SK-N-SH treated with all-trans-retinoic acid at 6 μM for 48 hours (cell line): Measurements from ENCODE around the gene SNCB.
A peak's percentile ranks its signal among the peaks of the same experiment; 100 is the strongest.

Experiments
- ATAC-seq: fragments of 200-7000 bp; cut with Tn5 transposase; 3 replicates; pipeline ENCODE4 v1.9.1; 2020; ENCODE audit warnings: mild to moderate bottlenecking, moderate library complexity
- CREB5 ChIP-seq: fragments of 250-450 bp; sonication (Bioruptor Pico); IDR thresholded peaks from 2 replicates; pipeline ENCODE4 v1.5.1; 2020; ENCODE audit warnings: low read depth, mild to moderate bottlenecking, moderate library complexity
- GLIS3 ChIP-seq: fragments of 250-450 bp; sonication (Bioruptor Pico); IDR thresholded peaks from 2 replicates; pipeline ENCODE4 v1.5.0; 2020; ENCODE audit warnings: mild to moderate bottlenecking, moderate library complexity
- ISL1 ChIP-seq: fragments of 250-450 bp; sonication (Bioruptor Pico); IDR thresholded peaks from 2 replicates; pipeline ENCODE4 v2.1.2; 2022; ENCODE audit warnings: mild to moderate bottlenecking, moderate library complexity
- OSR1 ChIP-seq: fragments of 250-450 bp; sonication (Bioruptor Pico); IDR thresholded peaks from 2 replicates; pipeline ENCODE4 v1.8.0; 2022; ENCODE audit warnings: moderate library complexity, mild to moderate bottlenecking, inconsistent platforms
- PPARA ChIP-seq: fragments of 250-450 bp; sonication (Bioruptor Pico); IDR thresholded peaks from 2 replicates; pipeline ENCODE4 v1.5.0; 2020; ENCODE audit warnings: mild to moderate bottlenecking, borderline replicate concordance
- RARB ChIP-seq: fragments of 250-450 bp; sonication (Bioruptor Pico); IDR thresholded peaks from 2 replicates; pipeline ENCODE4 v1.8.0; 2021; ENCODE audit warnings: mild to moderate bottlenecking, moderate library complexity
- SNAI2 ChIP-seq: fragments of 250-450 bp; sonication (Bioruptor Pico); IDR thresholded peaks from 2 replicates; pipeline ENCODE4 v1.5.0; 2020; ENCODE audit warnings: mild to moderate bottlenecking, moderate library complexity
- TCF4 ChIP-seq: fragments of 250-450 bp; sonication (Bioruptor Pico); IDR thresholded peaks from 2 replicates; pipeline ENCODE4 v1.8.0; 2021; ENCODE audit warnings: mild to moderate bottlenecking, moderate library complexity, borderline replicate concordance
- ZFP3 ChIP-seq: fragments of 250-450 bp; sonication (Bioruptor Pico); IDR thresholded peaks from 2 replicates; pipeline ENCODE4 v1.5.0; 2020; ENCODE audit warnings: mild to moderate bottlenecking, moderate library complexity
- ZNF565 ChIP-seq: fragments of 450-650 bp; formaldehyde crosslinking; conservative IDR thresholded peaks from 2 replicates; pipeline ENCODE4 v1.5.0; 2020; ENCODE audit warnings: low read depth, mild to moderate bottlenecking, moderate library complexity
- ZNF70 ChIP-seq: fragments of 450-650 bp; formaldehyde crosslinking; IDR thresholded peaks from 2 replicates; pipeline ENCODE4 v1.5.0; 2020; ENCODE audit warnings: mild to moderate bottlenecking, moderate library complexity
- ZNF8 ChIP-seq: fragments of 450-650 bp; formaldehyde crosslinking; IDR thresholded peaks from 2 replicates; pipeline ENCODE4 v1.5.0; 2020; ENCODE audit warnings: mild to moderate bottlenecking, moderate library complexity
- TF ChIP-seq, protein P1 (sequence below): fragments of 250-450 bp; sonication (Bioruptor Pico); IDR thresholded peaks from 2 replicates; pipeline ENCODE4 v1.5.0; 2020; ENCODE audit warnings: mild to moderate bottlenecking, moderate library complexity
- TF ChIP-seq, protein P2 (sequence below): fragments of 250-450 bp; sonication (Bioruptor Pico); IDR thresholded peaks from 2 replicates; pipeline ENCODE4 v1.8.0; 2020; ENCODE audit warnings: mild to moderate bottlenecking, moderate library complexity, borderline replicate concordance
- TF ChIP-seq, protein P3 (sequence below): fragments of 250-450 bp; sonication (Bioruptor Pico); IDR thresholded peaks from 2 replicates; pipeline ENCODE4 v1.5.1; 2021; ENCODE audit warnings: mild to moderate bottlenecking, moderate library complexity
- TF ChIP-seq, protein P4 (sequence below): fragments of 250-450 bp; sonication (Bioruptor Pico); IDR thresholded peaks from 2 replicates; pipeline ENCODE4 v1.8.0; 2021; ENCODE audit warnings: low read depth, mild to moderate bottlenecking, moderate library complexity, borderline replicate concordance

SNCB gene

DNA sequence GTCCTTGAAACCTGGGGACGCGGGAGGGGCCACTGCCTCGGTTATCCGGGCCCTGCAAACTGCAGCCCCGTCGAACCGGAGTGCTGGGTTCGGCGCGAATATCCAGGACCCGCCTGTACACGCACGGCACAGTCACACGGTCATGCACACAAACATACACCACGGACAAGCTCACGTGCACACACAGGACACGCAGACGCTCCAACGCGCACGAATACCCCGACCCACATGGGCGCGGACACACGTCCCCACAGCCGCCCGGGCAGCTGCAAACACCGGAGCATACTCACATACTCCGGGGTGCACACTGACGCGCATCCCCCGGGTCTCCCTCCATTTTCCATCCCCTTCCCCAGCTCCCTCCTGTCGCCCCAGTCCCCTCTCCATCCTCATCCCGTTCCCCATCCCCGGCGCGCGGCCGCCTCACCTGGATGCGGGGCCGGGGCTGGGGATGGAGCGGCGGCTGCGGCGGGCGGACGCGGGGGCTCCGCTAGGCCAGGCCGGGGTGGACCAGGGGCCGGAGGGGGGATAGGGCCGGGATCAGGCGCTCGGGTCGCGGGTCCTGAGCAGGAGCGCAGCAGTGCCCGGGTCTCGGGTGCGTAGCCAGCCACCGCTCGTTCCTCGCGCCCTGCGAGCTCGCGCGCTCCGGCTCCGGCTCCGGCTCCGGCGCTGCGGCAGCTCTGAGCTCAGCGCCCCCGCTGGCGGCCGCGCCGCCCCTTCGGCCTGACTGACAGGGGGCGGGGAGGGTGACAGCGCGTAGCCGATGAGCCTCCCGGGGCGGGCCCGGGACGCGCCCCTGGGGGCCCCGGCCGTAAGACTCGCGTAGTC lies at the start of gene SNCB, which contains the start of gene EIF4E1B:
TSS of gene SNCB (minus strand) at position 682 of the 828 bp plus-strand sequence. CDS start 880 bp downstream, outside the sequence.
TSS of gene EIF4E1B (plus strand) at position 823 of the 828 bp plus-strand sequence. CDS start 12,113 bp downstream, outside the sequence.
- TF ChIP-seq, protein P1, sequence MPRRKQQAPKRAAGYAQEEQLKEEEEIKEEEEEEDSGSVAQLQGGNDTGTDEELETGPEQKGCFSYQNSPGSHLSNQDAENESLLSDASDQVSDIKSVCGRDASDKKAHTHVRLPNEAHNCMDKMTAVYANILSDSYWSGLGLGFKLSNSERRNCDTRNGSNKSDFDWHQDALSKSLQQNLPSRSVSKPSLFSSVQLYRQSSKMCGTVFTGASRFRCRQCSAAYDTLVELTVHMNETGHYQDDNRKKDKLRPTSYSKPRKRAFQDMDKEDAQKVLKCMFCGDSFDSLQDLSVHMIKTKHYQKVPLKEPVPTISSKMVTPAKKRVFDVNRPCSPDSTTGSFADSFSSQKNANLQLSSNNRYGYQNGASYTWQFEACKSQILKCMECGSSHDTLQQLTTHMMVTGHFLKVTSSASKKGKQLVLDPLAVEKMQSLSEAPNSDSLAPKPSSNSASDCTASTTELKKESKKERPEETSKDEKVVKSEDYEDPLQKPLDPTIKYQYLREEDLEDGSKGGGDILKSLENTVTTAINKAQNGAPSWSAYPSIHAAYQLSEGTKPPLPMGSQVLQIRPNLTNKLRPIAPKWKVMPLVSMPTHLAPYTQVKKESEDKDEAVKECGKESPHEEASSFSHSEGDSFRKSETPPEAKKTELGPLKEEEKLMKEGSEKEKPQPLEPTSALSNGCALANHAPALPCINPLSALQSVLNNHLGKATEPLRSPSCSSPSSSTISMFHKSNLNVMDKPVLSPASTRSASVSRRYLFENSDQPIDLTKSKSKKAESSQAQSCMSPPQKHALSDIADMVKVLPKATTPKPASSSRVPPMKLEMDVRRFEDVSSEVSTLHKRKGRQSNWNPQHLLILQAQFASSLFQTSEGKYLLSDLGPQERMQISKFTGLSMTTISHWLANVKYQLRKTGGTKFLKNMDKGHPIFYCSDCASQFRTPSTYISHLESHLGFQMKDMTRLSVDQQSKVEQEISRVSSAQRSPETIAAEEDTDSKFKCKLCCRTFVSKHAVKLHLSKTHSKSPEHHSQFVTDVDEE (CRISPR knock-in tag): no peak
- TF ChIP-seq ZNF8 (CRISPR knock-in tag): no peak
- TF ChIP-seq ZNF565 (CRISPR knock-in tag): no peak
- TF ChIP-seq ISL1 (CRISPR knock-in tag): no peak
- TF ChIP-seq OSR1 (CRISPR knock-in tag): no peak
- TF ChIP-seq CREB5 (CRISPR knock-in tag): no peak
- TF ChIP-seq, protein P2, sequence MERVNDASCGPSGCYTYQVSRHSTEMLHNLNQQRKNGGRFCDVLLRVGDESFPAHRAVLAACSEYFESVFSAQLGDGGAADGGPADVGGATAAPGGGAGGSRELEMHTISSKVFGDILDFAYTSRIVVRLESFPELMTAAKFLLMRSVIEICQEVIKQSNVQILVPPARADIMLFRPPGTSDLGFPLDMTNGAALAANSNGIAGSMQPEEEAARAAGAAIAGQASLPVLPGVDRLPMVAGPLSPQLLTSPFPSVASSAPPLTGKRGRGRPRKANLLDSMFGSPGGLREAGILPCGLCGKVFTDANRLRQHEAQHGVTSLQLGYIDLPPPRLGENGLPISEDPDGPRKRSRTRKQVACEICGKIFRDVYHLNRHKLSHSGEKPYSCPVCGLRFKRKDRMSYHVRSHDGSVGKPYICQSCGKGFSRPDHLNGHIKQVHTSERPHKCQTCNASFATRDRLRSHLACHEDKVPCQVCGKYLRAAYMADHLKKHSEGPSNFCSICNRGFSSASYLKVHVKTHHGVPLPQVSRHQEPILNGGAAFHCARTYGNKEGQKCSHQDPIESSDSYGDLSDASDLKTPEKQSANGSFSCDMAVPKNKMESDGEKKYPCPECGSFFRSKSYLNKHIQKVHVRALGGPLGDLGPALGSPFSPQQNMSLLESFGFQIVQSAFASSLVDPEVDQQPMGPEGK (CRISPR knock-in tag): no peak
- no peak for TF ChIP-seq ZFP3 (CRISPR knock-in tag)
- TF ChIP-seq RARB (CRISPR knock-in tag): no peak
- TF ChIP-seq SNAI2: no peak
- no peak for TF ChIP-seq GLIS3 (CRISPR knock-in tag)

GRCh38 chr5:176679365-176680225 lies 49.3 kb upstream of the SNCB start:
- TF ChIP-seq TCF4 (no peak), PPARA (CRISPR knock-in tag) (no peak), ZNF70 (CRISPR knock-in tag) (no peak), RARB (CRISPR knock-in tag) (no peak), ZNF565 (CRISPR knock-in tag) (no peak), ZNF8 (CRISPR knock-in tag) (no peak), ISL1 (CRISPR knock-in tag) (no peak)
- TF ChIP-seq, protein P2 (CRISPR knock-in tag): no peak
- TF ChIP-seq, protein P3, sequence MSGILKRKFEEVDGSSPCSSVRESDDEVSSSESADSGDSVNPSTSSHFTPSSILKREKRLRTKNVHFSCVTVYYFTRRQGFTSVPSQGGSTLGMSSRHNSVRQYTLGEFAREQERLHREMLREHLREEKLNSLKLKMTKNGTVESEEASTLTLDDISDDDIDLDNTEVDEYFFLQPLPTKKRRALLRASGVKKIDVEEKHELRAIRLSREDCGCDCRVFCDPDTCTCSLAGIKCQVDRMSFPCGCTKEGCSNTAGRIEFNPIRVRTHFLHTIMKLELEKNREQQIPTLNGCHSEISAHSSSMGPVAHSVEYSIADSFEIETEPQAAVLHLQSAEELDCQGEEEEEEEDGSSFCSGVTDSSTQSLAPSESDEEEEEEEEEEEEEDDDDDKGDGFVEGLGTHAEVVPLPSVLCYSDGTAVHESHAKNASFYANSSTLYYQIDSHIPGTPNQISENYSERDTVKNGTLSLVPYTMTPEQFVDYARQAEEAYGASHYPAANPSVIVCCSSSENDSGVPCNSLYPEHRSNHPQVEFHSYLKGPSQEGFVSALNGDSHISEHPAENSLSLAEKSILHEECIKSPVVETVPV: no peak
- TF ChIP-seq, protein P4, sequence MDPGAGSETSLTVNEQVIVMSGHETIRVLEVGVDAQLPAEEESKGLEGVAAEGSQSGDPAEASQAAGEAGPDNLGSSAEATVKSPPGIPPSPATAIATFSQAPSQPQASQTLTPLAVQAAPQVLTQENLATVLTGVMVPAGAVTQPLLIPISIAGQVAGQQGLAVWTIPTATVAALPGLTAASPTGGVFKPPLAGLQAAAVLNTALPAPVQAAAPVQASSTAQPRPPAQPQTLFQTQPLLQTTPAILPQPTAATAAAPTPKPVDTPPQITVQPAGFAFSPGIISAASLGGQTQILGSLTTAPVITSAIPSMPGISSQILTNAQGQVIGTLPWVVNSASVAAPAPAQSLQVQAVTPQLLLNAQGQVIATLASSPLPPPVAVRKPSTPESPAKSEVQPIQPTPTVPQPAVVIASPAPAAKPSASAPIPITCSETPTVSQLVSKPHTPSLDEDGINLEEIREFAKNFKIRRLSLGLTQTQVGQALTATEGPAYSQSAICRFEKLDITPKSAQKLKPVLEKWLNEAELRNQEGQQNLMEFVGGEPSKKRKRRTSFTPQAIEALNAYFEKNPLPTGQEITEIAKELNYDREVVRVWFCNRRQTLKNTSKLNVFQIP (CRISPR knock-in tag): no peak
- ATAC-seq: no peak

More for the DNA sequence above, at the start of gene SNCB, which contains the start of gene EIF4E1B:
- peak; percentile 90 for ATAC-seq
